ENCODE measurements around the gene LYZL4. TPM values are rescaled to one million over a fixed set of nuclear protein-coding genes. Genes with fewer than 3 reads are reported as not detected.

The LYZL4 gene
- total and polyA plus RNA-seq, 8 donors: not detected

DNA sequence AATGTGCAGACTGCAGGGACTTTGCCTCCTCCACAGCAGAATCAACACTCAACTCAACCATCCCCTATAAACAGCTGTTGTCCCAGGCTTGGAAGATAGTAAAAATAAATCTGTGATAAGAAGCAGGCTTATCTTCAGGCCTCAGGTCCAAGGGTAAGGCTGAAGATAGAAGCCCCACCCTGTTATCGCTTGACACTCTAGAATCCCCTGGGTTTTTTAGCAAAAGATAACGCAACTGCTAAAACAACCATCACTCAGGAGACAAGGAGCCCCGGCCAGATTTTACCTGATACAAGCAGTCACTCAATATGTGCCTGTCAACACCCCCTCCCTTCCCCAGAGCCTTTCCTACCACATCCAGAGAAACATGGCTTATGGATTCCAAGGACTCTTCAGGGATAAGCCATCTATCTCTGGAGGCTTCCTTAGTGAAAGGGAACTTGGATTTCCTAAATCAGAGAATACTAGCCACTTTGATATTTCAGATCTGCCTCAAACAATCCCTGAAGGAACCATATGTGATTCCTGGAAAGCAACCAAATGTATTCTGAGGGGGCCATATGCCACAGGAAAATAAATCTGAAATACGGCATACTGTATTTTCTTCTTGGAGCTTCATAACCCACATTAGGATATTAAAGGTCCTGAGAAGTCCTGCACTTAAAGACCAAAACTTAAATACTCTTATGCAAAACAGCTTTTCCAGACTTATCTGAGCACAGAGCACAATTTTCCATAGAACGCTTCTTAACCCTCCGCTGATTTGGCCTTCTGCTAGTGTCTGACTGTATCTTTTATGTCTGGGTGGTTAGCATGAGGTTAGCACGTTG is 60.4 kb downstream of the LYZL4 start:
- no peaks in the 10 kb centered on the region for H3K9me3 ChIP-seq
- no peaks in the 10 kb centered on the region for H3K27me3 ChIP-seq
- TF ChIP-seq, protein P1, sequence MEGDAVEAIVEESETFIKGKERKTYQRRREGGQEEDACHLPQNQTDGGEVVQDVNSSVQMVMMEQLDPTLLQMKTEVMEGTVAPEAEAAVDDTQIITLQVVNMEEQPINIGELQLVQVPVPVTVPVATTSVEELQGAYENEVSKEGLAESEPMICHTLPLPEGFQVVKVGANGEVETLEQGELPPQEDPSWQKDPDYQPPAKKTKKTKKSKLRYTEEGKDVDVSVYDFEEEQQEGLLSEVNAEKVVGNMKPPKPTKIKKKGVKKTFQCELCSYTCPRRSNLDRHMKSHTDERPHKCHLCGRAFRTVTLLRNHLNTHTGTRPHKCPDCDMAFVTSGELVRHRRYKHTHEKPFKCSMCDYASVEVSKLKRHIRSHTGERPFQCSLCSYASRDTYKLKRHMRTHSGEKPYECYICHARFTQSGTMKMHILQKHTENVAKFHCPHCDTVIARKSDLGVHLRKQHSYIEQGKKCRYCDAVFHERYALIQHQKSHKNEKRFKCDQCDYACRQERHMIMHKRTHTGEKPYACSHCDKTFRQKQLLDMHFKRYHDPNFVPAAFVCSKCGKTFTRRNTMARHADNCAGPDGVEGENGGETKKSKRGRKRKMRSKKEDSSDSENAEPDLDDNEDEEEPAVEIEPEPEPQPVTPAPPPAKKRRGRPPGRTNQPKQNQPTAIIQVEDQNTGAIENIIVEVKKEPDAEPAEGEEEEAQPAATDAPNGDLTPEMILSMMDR (IDR thresholded peaks at IDR 0.05): no peak
- no peak for ATAC-seq
- DNase-seq: no peak
- no peaks in the 10 kb centered on the region for H3K4me1 ChIP-seq
- no peak overlapping the region for H3K27ac ChIP-seq
- H3K36me3 ChIP-seq: no peaks in the 10 kb centered on the region
- no peak overlapping the region for H3K4me3 ChIP-seq
- intact Hi-C loops (cut with DNase I): no loop called here

DNA sequence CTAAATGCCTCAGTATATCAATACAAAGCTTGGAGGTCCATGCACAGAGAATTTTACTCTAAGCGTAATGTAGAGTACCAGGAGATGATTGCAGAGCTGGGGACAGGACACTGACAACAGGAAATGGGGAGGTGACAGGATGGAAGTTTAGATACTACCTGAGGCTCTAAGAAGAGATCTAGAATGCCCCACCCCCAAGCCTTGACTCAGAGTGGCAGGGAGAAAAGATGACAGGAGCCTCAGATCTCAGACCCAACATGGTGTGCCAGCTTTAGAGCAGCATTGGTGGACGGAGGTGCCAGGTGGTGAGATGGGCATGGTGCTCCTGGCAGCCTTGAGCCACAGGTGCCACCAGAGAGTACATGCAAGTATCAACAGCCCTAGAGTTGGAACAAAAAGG is 62.5 kb downstream of the LYZL4 start:
- Histone ChIP-seq H3K4me3 (no peak overlapping the region), H3K27ac (no peak overlapping the region), H3K36me3 (no peaks in the 10 kb centered on the region), H3K9me3 (no peaks in the 10 kb centered on the region), H3K4me1 (no peaks in the 10 kb centered on the region), H3K27me3 (no peaks in the 10 kb centered on the region)
- intact Hi-C loops (cut with DNase I): no loop called here
- ATAC-seq (no peak), DNase-seq (no peak)
- TF ChIP-seq, protein P1 (IDR thresholded peaks at IDR 0.05): no peak

Other genes with a start within 250 kb of the LYZL4 start
- under 1 TPM in 1 of 2 donors, not detected in 1; 0.76 TPM for gene CCK, start 144.4 kb downstream of the LYZL4 start, total RNA-seq
- gene CCK, start 144.4 kb downstream of the LYZL4 start, polyA plus RNA-seq (ENCODE audit: insufficient read length in 6 of 6): not detected
- gene VIPR1, start 92.0 kb upstream of the LYZL4 start, total RNA-seq: 10 to 100 TPM; 60.7 to 82.5 TPM
- gene VIPR1, start 92.0 kb upstream of the LYZL4 start, polyA plus RNA-seq (ENCODE audit: insufficient read length in 6 of 6): 10 to 100 TPM in 2 of 6 donors, 1 to 10 TPM in 4; 7.8 to 18.8 (median 9.4) TPM
- gene SEC22C, start 171.4 kb upstream of the LYZL4 start, total RNA-seq: 10 to 100 TPM; 48.9 to 55.2 TPM
- 10 to 100 TPM; 40.9 to 50.6 (median 43.9) TPM for gene SEC22C, start 171.4 kb upstream of the LYZL4 start, polyA plus RNA-seq (ENCODE audit: insufficient read length in 6 of 6)
- gene SS18L2, start 180.2 kb upstream of the LYZL4 start, total RNA-seq: 10 to 100 TPM; 20.3 to 24.2 TPM
- 10 to 100 TPM; 23.9 to 28.0 (median 27.1) TPM for gene SS18L2, start 180.2 kb upstream of the LYZL4 start, polyA plus RNA-seq (ENCODE audit: insufficient read length in 6 of 6)
- gene NKTR, start 190.1 kb upstream of the LYZL4 start, total RNA-seq: 10 to 100 TPM; 53.7 to 66.2 TPM
- 100 to 1,000 TPM; 174 to 254 (median 214) TPM for gene NKTR, start 190.1 kb upstream of the LYZL4 start, polyA plus RNA-seq (ENCODE audit: insufficient read length in 6 of 6)
- gene ZBTB47, start 243.1 kb upstream of the LYZL4 start, total RNA-seq: 10 to 100 TPM; 18.3 to 34.9 TPM
- 10 to 100 TPM; 10.4 to 16.3 (median 14.0) TPM for gene ZBTB47, start 243.1 kb upstream of the LYZL4 start, polyA plus RNA-seq (ENCODE audit: insufficient read length in 6 of 6)

Data from left lung (tissue), 10 donors.